Stimulated activated CD8-positive, alpha-beta memory T cell treated with anti-CD3 and anti-CD28 coated beads, Interleukin-15, amount 100 ng/mL, for 24 hours (primary cell): ENCODE data around the gene SLC25A31.

Source experiments
- DNase-seq: peaks from one replicate; pipeline ENCODE4 v3.0.0-alpha.2; 2020; ENCODE audit warnings: low read depth

Gene SLC25A31

DNA sequence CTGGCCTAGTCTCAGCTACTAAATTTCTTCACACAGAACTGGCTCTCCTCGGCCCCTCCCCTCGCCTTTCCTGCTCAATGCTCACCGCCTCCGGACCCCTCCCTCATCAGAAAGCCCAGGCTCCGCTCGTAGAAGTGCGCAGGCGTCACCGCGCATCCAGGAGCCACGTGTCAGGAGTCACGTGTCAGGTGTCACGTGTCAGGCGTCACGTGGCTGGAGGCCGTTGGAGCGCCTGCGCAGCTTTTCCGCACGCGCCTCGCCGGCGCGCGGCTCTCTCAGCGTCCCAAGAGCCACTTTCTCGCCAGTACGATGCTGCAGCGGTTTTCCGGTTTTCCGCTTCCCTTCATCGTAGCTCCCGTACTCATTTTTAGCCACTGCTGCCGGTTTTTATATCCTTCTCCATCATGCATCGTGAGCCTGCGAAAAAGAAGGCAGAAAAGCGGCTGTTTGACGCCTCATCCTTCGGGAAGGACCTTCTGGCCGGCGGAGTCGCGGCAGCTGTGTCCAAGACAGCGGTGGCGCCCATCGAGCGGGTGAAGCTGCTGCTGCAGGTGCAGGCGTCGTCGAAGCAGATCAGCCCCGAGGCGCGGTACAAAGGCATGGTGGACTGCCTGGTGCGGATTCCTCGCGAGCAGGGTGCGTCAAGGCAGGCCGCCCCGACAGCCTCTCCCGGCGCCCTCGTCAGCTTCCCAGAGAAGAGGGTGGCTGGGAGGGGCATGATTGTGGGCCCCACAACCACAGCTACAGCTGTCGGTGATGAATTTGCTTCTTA is at the start of gene SLC25A31:
TSS of gene SLC25A31 (plus strand) at position 259 of the 772 bp plus-strand sequence. CDS start at position 405, 146 bp downstream.
- DNase-seq: no peak

DNA sequence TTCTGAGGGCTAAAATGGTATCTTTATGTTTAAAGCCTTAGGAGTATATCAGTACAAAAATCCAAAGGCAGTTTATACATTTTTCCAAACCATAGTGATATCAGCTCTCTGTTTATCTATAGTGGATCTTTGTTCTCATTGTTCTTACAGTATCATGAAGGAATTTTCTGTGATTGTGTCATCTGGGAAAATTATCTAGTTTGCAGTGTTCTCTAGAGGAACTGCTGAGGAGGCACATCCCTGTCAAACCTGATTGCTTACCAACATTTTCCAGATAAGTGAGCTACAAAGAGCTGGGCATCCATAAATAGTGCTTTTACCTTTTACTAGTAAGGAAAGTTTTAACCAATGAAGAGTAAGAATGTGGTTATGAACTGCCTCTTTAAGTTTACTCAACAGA is 44.9 kb upstream of the SLC25A31 start:
- no peak for DNase-seq

DNA sequence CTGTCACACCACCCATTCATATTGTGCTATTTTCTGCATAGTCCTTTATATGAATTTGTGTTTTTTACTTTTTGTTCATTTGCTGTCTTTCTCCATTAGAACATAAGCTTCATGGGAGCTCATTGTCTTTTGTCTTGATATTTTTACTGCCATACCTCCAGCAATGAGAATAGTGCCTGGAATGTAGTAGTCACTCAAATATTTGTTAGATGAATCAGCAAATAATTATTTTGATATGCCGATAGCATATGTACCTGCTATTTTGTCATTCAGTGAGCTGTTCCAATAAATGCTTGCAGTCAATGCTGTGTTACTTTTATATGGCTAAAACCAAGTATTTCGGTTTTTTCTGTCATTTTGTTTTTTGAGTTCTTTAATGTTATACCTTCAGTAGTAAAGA is 43.5 kb upstream of the SLC25A31 start:
- DNase-seq: no peak

- DNase-seq: no peak
Observed at GRCh38 chr4:127687580-127687979, 42.6 kb upstream of the SLC25A31 start.

- no peak for DNase-seq
Observed at GRCh38 chr4:127698789-127699200, 31.4 kb upstream of the SLC25A31 start.

- DNase-seq: no peak
Observed at GRCh38 chr4:127708985-127709384, 21.2 kb upstream of the SLC25A31 start.

- no peak for DNase-seq
Observed at GRCh38 chr4:127709456-127709855, 20.7 kb upstream of the SLC25A31 start.

- no peak for DNase-seq
Observed at GRCh38 chr4:127731406-127731805, 1.2 kb downstream of the SLC25A31 start.

DNA sequence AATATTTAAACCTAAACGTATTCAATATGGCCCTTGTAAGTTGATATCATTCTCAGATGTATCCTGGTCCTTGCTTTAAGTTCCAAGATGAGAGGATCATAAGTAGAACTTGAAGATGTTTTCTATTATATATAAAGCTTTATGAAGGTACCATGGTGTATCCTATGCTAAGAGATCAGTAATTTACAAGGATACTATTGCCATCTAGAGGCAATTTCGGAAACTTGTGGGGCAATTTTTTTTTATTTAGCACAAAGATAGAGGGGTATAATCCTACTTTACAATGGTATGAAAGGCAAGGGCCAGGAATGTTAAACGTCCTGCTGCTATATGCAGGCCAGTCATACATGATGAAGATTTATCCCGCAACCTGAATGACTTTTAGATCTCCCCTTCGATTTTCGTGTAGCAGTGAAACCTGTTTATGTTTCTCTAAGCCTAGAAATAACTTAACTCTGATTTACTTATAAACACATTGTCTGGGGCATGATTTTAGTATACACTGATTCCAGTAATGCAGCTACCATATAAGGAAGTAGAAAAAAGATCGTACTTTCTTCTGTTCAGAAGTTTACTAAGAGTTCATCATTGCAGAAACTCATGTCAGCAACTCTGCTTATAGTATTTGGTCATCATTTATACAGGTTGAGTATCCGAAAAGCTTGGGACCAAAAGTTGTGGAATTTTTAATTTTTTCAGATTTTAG is 2.6 kb downstream of the SLC25A31 start:
- no peak for DNase-seq

DNA sequence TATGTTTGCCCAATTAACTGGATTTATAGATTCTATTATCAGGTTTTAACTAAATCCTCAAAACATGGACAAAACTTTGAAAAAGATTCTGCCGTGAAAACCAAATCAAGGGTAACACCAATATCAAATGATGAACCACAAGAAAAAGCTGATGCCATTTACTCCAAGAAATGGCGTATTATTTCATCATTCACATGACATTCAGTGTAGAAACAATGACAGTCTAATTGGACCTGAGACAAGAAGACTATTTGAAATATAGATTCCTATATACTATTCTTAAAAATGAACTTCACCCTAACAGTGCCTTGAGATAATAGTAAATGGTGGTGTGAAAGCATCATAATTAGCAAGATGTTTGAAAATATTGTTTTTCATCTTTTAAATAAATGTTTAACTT is 4.8 kb downstream of the SLC25A31 start:
- DNase-seq: no peak

DNA sequence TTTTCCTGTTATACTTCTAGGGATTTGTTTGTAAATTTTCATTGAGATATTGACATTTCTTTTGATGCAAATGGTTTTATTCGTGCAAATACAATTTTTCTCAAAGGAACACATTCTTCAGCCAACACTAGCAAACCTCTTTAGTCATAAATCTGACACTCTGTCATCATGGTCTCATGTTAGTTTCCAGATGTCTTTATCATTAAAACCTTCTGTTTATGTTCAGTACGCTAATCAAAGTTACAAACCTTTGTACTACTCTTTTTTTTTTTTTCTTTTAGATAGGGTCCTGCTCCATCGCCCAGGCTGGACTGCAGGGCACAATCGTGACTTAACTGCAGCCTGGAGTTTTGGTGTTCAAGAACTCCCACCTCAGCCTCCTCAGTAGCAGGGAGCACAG is 7.1 kb downstream of the SLC25A31 start:
- DNase-seq: no peak

- no peak for DNase-seq
Observed at GRCh38 chr4:127741247-127741646, 11.0 kb downstream of the SLC25A31 start.

- DNase-seq: no peak
Observed at GRCh38 chr4:127747883-127748282, 17.7 kb downstream of the SLC25A31 start.

DNA sequence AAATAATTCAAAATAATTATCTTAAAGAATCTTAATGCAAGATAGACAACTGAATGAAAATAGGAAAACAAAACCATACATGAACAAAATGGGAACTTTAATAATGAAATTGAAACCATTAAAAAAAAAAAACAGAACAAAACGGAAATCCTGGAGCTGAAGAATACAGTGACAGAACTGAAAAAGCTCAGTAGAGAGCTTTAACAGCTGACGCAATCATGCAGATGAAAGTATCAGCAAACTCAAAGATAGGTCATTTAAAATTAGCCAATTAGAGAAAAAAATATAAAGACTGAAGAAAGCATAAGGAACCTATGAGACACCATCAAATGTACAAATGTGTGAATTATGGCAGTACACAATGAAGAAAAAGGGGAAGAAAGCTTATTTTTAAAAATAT is 18.8 kb downstream of the SLC25A31 start:
- no peak for DNase-seq

GRCh38 chr4:127756906-127757305 is 26.7 kb downstream of the SLC25A31 start:
- DNase-seq: no peak

DNA sequence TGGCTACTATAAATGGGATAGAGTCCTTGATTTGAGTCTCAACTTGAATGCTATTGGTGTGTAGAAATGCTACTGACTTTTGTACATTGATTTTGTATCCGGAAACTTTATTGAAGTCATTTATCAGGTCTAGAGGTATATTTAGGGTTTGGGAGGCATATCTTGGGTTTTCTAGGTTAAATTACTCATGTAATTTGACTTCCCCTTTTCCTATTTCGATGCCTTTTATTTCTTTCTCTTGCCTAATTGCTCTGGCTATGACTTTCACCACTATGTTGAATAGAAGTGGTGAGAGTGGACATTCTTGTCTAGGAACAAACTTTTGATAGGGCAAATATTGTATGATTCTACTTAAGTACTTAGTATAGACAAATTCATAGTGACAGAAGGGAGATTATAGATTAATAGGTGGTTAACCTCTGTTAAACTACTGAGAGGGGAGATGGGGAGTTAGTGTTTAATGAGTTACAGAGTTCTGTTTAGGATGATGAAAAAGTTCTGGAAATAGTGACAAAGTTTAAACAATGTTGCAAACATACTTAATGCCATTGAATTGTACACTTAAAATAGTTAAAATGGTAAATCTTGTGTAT is 29.1 kb downstream of the SLC25A31 start:
- no peak for DNase-seq

DNA sequence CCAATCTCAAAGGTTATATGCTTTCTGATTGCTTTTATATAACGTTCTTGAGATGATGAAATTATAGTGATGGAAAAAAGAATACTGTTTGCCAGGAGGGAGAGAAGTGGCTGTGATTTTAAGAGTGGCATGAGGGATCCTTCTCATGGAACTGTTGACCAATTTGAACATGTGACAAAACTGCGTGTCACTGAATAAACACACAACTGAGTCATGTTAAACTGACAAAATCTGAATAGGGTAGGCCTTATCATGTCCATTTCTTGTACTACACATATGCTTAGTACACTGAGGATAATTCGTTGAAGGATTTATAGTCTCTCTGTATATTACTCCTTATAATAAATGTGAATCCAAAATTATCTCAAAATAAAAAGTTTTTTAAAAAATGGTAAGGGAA is 29.7 kb downstream of the SLC25A31 start:
- DNase-seq: no peak

DNA sequence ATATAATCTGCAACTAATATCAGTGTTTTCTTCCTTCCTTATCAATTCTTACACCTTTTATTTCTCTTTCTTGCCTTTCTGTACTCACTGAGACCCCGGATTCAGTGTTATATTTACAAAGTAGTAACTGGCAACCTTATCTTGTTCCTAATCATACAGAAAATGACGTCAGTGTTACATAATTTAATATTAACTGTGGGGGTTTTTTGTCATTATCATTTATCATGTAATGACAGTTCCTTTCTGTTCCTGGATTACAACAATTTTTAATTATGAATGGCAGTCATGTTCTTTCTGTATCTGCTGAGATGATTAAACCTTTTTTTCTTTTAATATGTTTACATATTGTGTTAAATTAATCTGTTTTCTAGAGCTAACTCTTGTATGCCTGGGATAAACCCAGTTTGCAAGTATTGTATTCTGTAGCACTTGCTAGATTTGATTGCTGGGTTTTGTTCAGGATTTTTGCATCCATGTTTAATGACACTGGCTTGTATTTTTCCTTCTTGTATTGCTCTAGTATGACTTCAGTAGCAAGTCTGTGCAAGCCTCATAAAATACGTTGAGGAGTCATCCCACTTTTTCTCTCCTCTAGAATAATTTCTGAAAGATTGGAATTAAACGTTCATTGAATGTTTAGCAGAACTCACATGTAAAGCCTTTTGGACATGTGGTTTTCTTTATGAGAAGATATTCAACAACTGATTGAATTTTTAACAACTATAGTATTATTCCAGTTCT is 41.5 kb downstream of the SLC25A31 start:
- DNase-seq: no peak

DNA sequence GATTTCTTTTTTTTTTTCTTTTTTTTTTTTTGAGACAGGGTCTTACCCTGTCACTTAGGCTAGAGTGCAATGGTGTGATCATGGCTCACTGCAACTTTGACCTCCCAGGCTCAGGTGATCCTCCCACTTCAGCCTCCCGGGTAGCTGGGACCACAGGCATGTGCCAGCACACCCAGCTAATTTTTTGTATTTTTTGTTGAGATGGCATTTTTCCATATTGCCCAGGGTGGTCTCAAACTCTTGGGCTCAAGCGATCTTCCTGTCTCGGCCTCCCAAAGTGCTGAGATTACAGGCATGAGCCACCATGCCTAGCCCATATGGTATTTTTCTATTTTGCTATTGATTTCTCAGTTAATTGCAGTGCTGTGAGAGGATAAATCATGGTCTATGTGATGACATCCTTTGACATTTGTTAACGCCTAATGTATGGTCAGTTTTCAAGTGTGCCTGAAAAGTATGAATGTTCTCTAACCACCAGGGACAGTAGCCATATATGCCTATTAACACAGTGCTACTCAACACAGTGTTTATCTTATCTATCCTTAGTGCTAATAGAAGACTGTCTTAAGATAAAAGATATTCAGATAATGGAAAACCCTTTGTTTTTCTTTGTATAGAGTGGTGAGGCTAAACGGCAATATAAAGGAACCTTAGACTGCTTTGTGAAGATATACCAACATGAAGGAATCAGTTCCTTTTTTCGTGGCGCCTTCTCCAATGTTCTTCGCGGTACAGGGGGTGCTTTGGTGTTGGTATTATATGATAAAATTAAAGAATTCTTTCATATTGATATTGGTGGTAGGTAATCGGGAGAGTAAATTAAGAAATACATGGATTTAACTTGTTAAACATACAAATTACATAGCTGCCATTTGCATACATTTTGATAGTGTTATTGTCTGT is 42.8 kb downstream of the SLC25A31 start:
- DNase-seq: no peak

DNA sequence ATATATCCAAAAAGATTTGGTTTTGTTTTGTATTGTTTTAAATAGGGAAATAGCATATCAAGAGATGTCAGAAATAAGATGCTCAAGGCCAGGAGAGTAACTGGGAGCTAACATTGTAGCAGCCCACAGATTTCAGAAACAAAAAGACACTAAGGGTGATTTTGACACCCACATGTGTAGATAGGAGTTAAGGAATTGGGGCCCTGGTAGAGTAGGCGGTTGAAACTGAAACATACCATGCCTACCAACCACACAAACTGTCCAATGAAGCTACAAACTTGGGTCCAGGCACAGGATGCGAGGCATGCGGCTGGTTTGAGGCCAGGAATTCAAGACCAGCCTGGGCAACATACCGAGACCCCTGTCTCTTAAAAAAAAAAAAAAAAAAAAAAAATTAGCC is 45.6 kb downstream of the SLC25A31 start:
- DNase-seq: no peak

DNA sequence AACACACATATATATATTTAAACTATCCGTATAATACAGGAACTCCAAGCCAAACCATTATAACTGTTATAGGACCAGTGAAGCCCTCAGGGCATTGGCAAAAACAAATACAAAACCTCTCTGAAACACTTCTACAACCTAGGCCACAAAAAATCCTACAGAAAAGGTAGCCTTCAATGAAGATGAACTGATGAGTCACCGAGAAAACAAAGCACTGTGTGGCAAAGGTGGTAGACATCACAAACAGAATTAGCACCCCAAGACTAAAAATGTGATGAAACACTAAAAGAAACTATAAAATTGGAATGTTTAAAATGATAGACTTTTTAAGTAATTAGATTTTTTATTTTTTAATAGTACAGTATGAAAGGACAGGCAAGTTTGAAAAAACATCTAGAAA is 46.4 kb downstream of the SLC25A31 start:
- no peak for DNase-seq
